Naive thymus-derived CD4-positive, alpha-beta T cell (primary cell): ENCODE measurements around the gene DYRK1A. TPM values are rescaled to one million over a fixed set of nuclear protein-coding genes. Genes with fewer than 3 reads are reported as not detected.

ENCODE experiments used
- ATAC-seq: fragments of 150-1000 bp; cut with Tn5 transposase; 2 replicates; pipeline ENCODE4 v1.10.0; 2021; ENCODE audit warnings: mild to moderate bottlenecking, moderate library complexity
- CTCF ChIA-PET: fragments of 350-600 bp; sonication (Branson Sonifier 250); formaldehyde crosslinking; loops from one replicate; lab custom pipeline; 2021; ENCODE audit warnings: antibody characterized with exemption; lab: Charles Lee
- POLR2A ChIA-PET: fragments of 350-600 bp; sonication (Branson Sonifier 250); formaldehyde crosslinking; loops from one replicate; lab custom pipeline; 2021; ENCODE audit warnings: antibody characterized with exemption, inconsistent platforms; lab: Charles Lee
- DNase-seq, 9 donors: peaks; one replicate each; pipeline versions ENCODE4 v3.0.0 to v3.0.0-alpha.2; 2020 to 2022; ENCODE audit warnings: mixed read lengths in 1 of 9
- H3K27ac ChIP-seq: one replicate; pipeline ENCODE4 v1.7.0; 2013; ENCODE audit warnings: mild to moderate bottlenecking, low read depth, low read length, moderate library complexity
- H3K27me3 ChIP-seq, 2 donors: one replicate each; pipeline ENCODE4 v1.7.0; 2013; ENCODE audit warnings: low read length in 2 of 2, mild to moderate bottlenecking in 2 of 2, moderate library complexity in 2 of 2; ENCODE audit not compliant: control insufficient read depth in 2 of 2, insufficient read depth in 2 of 2
- H3K36me3 ChIP-seq, 3 experiments: 1 replicate in 2 of 3; 2 replicates in 1 of 3; pipeline ENCODE4 v1.7.0; 2013; ENCODE audit warnings: low read length in 3 of 3, mild to moderate bottlenecking in 3 of 3, moderate library complexity in 1 of 3; ENCODE audit not compliant: insufficient read depth in 3 of 3, control insufficient read depth in 2 of 3
- H3K4me1 ChIP-seq, 2 donors: one replicate each; pipeline ENCODE4 v1.7.0; 2013; ENCODE audit warnings: low read length in 2 of 2, mild to moderate bottlenecking in 2 of 2, moderate library complexity in 1 of 2; ENCODE audit not compliant: control insufficient read depth in 2 of 2, insufficient read depth in 2 of 2
- H3K4me3 ChIP-seq: 2 replicates; pipeline ENCODE4 v1.7.0; 2013; ENCODE audit warnings: mild to moderate bottlenecking, low read length
- H3K9me3 ChIP-seq, 3 experiments: 1 replicate in 2 of 3; 2 replicates in 1 of 3; pipeline ENCODE4 v1.7.0; 2013; ENCODE audit warnings: low read length in 3 of 3; ENCODE audit not compliant: control insufficient read depth in 2 of 3
- H3K27ac Mint-ChIP-seq, 9 donors: one replicate each; pipeline ENCODE4 v1.8.0; 2020 to 2022; ENCODE audit warnings: mixed read lengths in 9 of 9, mild to moderate bottlenecking in 8 of 9, moderate library complexity in 5 of 9, inconsistent platforms in 2 of 9
- H3K27me3 Mint-ChIP-seq, 5 donors: one replicate each; pipeline ENCODE4 v1.8.0; 2021 to 2022; ENCODE audit warnings: mixed read lengths in 5 of 5, mild to moderate bottlenecking in 1 of 5
- H3K36me3 Mint-ChIP-seq, 5 donors: one replicate each; pipeline ENCODE4 v1.8.0; 2020 to 2022; ENCODE audit warnings: mixed read lengths in 5 of 5, mild to moderate bottlenecking in 3 of 5, inconsistent platforms in 1 of 5
- H3K4me1 Mint-ChIP-seq, 7 donors: one replicate each; pipeline ENCODE4 v1.8.0; 2020 to 2022; ENCODE audit warnings: mixed read lengths in 7 of 7, mild to moderate bottlenecking in 3 of 7, inconsistent platforms in 1 of 7
- H3K4me3 Mint-ChIP-seq, 10 donors: one replicate each; pipeline ENCODE4 v1.8.0; 2020 to 2022; ENCODE audit warnings: mild to moderate bottlenecking in 10 of 10, mixed read lengths in 10 of 10, moderate library complexity in 6 of 10, inconsistent platforms in 2 of 10
- H3K9me3 Mint-ChIP-seq, 11 donors: one replicate each; pipeline ENCODE4 v1.8.0; 2020 to 2022; ENCODE audit warnings: mixed read lengths in 11 of 11, mild to moderate bottlenecking in 4 of 11, inconsistent platforms in 1 of 11, moderate library complexity in 1 of 11
- intact Hi-C, 2 donors: fragments of 100-400 bp; cut with micrococcal nuclease; formaldehyde crosslinking; loops; one replicate each; pipeline ENCODE4 v1.15.1; 2023
- polyA plus RNA-seq, 2 donors: library from polyadenylated mRNA; unstranded; fragments of 300-500 nt; fragmentation: Illumina TruSeq; gene quantifications; one replicate each; pipeline ENCODE4 v1.2.3, GENCODE V29; 2021
- total RNA-seq, 6 experiments: library from RNA in 5 of 6; stranded (reverse) in 5 of 6; gene quantifications; 1 replicate in 5 of 6; 2 replicates in 1 of 6; pipeline ENCODE4 v1.2.3 and lab custom pipeline; 2021 to 2026

Gene DYRK1A
- total and polyA plus RNA-seq, 7 experiments from 2014 or later = 3.3 to 142 (median 118) TPM

GRCh38 chr21:37358397-37358796 is 8.2 kb upstream of the DYRK1A start:
- intact Hi-C loops = no loop called here
- POLR2A ChIA-PET = interaction anchor here (0.7 kb wide), 1 partner anchor 11 kb away, joined by 3 read pairs; no protein-coding TSS in a partner anchor

GRCh38 chr21:37363936-37364335 is 2.6 kb upstream of the DYRK1A start:
- ChIA-PET CTCF (interaction anchor here (0.6 kb wide), 1 partner anchor 1252 kb away, joined by 6 read pairs; no protein-coding TSS in a partner anchor), POLR2A (interaction anchor here (1.6 to 3.4 kb wide), 2 partner anchors 97 to 104 kb away, joined by 3 to 37 read pairs; partner anchors contain the start of gene VPS26C)
- ATAC-seq (no peak), DNase-seq (no peak)
- Histone ChIP-seq H3K9me3 (no peaks in the 10 kb centered on the region), H3K4me3 (no peak overlapping the region), H3K27ac (no peak overlapping the region), H3K27me3 (no peaks in the 10 kb centered on the region), H3K4me1 (peaks cover 0 to 12% of the 10 kb centered on the region in 2 donors), H3K36me3 (peaks cover 0 to 4% (median 0%) of the 10 kb centered on the region in 3 experiments)
- peak overlapping the region in 3 of 10 donors; percentile 7 to 16 (median 15) for H3K4me3 Mint-ChIP-seq
- H3K9me3 Mint-ChIP-seq = peaks cover 0 to 14% (median 0%) of the 10 kb centered on the region in 11 donors
- H3K27ac Mint-ChIP-seq = peak overlapping the region in 3 of 9 donors; percentile 39 to 98 (median 63)
- H3K36me3 Mint-ChIP-seq = peaks cover 0 to 7% (median 4%) of the 10 kb centered on the region in 5 donors
- peaks cover 0 to 5% (median 0%) of the 10 kb centered on the region in 5 donors for H3K27me3 Mint-ChIP-seq
- intact Hi-C loops = loop anchor here (10.0 kb wide), 4 partner anchors 379 to 1821 kb away; partner anchors contain the start of genes HLCS (in 1 of the 2) and PSMG1 (in 1 of the 2)
- H3K4me1 Mint-ChIP-seq = peaks cover 10 to 28% (median 17%) of the 10 kb centered on the region in 7 donors

More at GRCh38 chr21:37358397-37358796, 8.2 kb upstream of the DYRK1A start:
- no peaks in the 10 kb centered on the region for H3K4me1 ChIP-seq
- H3K4me3 ChIP-seq = no peak overlapping the region
- DNase-seq (no peak), ATAC-seq (peak; percentile 20)
- Mint-ChIP-seq H3K36me3 (no peaks in the 10 kb centered on the region), H3K27ac (no peak overlapping the region), H3K4me1 (peaks cover 5 to 14% (median 6%) of the 10 kb centered on the region in 7 donors), H3K9me3 (peaks cover 0 to 2% (median 0%) of the 10 kb centered on the region in 11 donors), H3K4me3 (no peak overlapping the region), H3K27me3 (peaks cover 0 to 8% (median 5%) of the 10 kb centered on the region in 5 donors)
- H3K27ac ChIP-seq = no peak overlapping the region
- no peaks in the 10 kb centered on the region for H3K36me3 ChIP-seq
- no peaks in the 10 kb centered on the region for H3K9me3 ChIP-seq
- CTCF ChIA-PET = no interaction called here
- H3K27me3 ChIP-seq = no peaks in the 10 kb centered on the region

GRCh38 chr21:37364722-37365121 is 1.9 kb upstream of the DYRK1A start:
- H3K27ac ChIP-seq = peak overlapping the region; percentile 96
- ChIA-PET POLR2A (interaction anchor here (0.8 to 3.4 kb wide), 7 partner anchors 12 to 199 kb away, joined by 3 to 37 read pairs (median 3); partner anchors contain the start of gene VPS26C), CTCF (interaction anchor here (0.6 kb wide), 1 partner anchor 81 kb away, joined by 6 read pairs; no protein-coding TSS in a partner anchor)
- H3K27ac Mint-ChIP-seq = peak overlapping the region; percentile 80 to 100 (median 98)
- peaks cover 0 to 5% (median 0%) of the 10 kb centered on the region in 5 donors for H3K27me3 Mint-ChIP-seq
- intact Hi-C loops = loop anchor here (1.0 to 10.0 kb wide), 8 partner anchors 53 to 1820 kb away; partner anchors contain the start of genes DOP1B (in 2 of the 2), PSMG1 (in 2 of the 2) and HLCS (in 1 of the 2)
- DNase-seq = no peak
- peaks cover 4 to 20% of the 10 kb centered on the region in 2 donors for H3K4me1 ChIP-seq
- no peak overlapping the region for H3K4me3 ChIP-seq
- H3K27me3 ChIP-seq = no peaks in the 10 kb centered on the region
- H3K36me3 Mint-ChIP-seq = peaks cover 0 to 7% (median 4%) of the 10 kb centered on the region in 5 donors
- peaks cover 0 to 14% (median 0%) of the 10 kb centered on the region in 11 donors for H3K9me3 Mint-ChIP-seq
- peaks cover 16 to 35% (median 25%) of the 10 kb centered on the region in 7 donors for H3K4me1 Mint-ChIP-seq
- no peak for ATAC-seq
- no peaks in the 10 kb centered on the region for H3K9me3 ChIP-seq
- H3K4me3 Mint-ChIP-seq = peak overlapping the region; percentile 65 to 100 (median 92)
- H3K36me3 ChIP-seq = peaks cover 0 to 4% (median 0%) of the 10 kb centered on the region in 3 experiments

DNA sequence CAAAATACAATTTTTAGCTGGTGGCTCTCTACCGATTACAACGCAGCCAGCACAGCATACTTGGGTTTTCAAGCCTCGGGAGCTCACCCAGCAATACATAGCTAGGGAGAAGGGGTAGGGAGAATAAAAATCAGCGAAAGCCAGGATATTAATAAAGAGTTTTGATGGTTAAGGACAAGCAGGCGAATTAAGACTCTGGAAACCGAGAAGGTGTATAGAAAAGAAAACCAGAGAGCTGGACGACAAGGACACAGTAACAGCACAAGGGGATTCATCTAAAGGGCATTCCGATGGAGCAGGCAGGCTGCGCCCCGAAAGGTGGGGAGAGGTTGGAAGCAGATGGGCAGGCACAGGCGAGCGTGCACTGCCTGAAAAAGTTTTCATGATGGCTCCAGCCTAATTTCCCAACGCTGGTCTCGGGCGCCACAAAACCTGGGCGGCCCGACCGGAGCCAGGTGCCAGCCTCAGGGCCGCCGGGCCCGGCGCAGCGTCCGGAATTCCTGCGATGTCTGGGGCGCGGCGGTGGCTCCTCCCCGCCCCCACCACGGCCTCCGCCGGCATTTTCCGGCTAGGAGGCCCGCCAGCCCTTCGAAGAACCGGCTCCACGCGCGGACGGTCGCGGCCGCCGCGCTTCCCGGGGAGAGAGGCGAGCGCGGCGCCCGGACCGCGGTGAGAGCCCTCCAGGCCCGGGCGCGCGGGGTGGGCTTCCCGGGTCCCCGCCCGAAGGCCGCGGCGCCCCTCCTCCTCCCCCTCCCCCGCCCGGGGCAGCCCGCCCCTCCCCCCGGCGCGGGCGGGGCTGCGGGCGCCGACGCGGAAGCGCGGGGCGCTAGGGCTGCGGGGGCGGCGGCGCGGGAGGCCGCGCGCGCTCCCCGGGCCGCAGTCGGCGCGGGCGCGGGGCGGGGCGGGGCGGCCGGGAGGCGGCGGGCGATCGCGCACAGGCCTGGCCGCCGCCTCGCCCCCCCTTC is 774 bp upstream of the DYRK1A start:
- ChIA-PET POLR2A (interaction anchor here (0.6 to 3.4 kb wide), 10 partner anchors 11 to 259 kb away, joined by 3 to 37 read pairs (median 3); partner anchors contain the start of gene VPS26C), CTCF (interaction anchor here (0.6 to 0.9 kb wide), 2 partner anchors 80 to 98 kb away, joined by 3 to 6 read pairs; no protein-coding TSS in a partner anchor)
- DNase-seq (peak in 7 of 9 donors; percentile 46 to 78 (median 73)), ATAC-seq (peak; percentile 74)
- Mint-ChIP-seq H3K27me3 (peaks cover 0 to 5% (median 0%) of the 10 kb centered on the region in 5 donors), H3K36me3 (peaks cover 0 to 7% (median 4%) of the 10 kb centered on the region in 5 donors), H3K4me3 (peak overlapping the region; percentile 93 to 100 (median 99)), H3K9me3 (peaks cover 0 to 14% (median 0%) of the 10 kb centered on the region in 11 donors), H3K27ac (peak overlapping the region; percentile 92 to 100 (median 99)), H3K4me1 (peaks cover 26 to 46% (median 35%) of the 10 kb centered on the region in 7 donors)
- Histone ChIP-seq H3K36me3 (peaks cover 0 to 4% (median 0%) of the 10 kb centered on the region in 3 experiments), H3K9me3 (no peaks in the 10 kb centered on the region), H3K27ac (peak overlapping the region; percentile 99), H3K4me1 (peaks cover 11 to 24% of the 10 kb centered on the region in 2 donors), H3K27me3 (no peaks in the 10 kb centered on the region), H3K4me3 (peak overlapping the region; percentile 75)
- intact Hi-C loops = loop anchor here (1.0 to 10.0 kb wide), 15 partner anchors 52 to 1819 kb away; partner anchors contain the start of genes DOP1B (in 2 of the 2), PIGP (in 2 of the 2), PSMG1 (in 2 of the 2) and TTC3 (in 2 of the 2)

DNA sequence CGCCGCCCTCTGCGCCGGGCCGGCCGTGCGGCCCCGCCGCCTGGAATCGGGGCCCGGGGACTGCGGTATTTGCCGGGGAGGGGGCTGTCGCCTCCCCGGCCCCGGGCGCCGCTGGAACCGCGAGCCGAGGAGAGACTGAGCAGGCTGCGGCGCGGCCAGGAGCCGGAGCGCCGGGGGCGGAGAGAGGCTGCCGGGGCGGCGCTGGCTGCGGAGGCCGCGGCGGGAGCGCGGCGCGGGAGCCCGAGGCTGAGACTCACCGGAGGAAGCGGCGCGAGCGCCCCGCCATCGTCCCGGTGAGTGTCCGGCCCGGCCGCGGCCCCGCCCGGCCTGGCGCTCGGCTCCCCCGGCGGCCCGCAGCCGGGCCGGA is 746 bp downstream of the DYRK1A start:
- Histone ChIP-seq H3K4me3 (no peak overlapping the region), H3K4me1 (peaks cover 25 to 39% of the 10 kb centered on the region in 2 donors), H3K27me3 (no peaks in the 10 kb centered on the region), H3K36me3 (peaks cover 0 to 4% (median 0%) of the 10 kb centered on the region in 3 experiments), H3K9me3 (no peaks in the 10 kb centered on the region), H3K27ac (peak overlapping the region; percentile 99)
- peaks cover 35 to 54% (median 49%) of the 10 kb centered on the region in 7 donors for H3K4me1 Mint-ChIP-seq
- peaks cover 0 to 14% (median 0%) of the 10 kb centered on the region in 11 donors for H3K9me3 Mint-ChIP-seq
- CTCF ChIA-PET = no interaction called here
- POLR2A ChIA-PET = interaction anchor here (1.8 to 2.9 kb wide), 2 partner anchors 10 to 101 kb away, joined by 7 to 15 read pairs; partner anchors contain the start of gene VPS26C
- H3K27me3 Mint-ChIP-seq = peaks cover 0 to 5% (median 0%) of the 10 kb centered on the region in 5 donors
- ATAC-seq = no peak
- peak overlapping the region in 4 of 9 donors; percentile 96 to 100 (median 99) for H3K27ac Mint-ChIP-seq
- peak in 1 of 9 donors; percentile 50 for DNase-seq
- intact Hi-C loops = loop anchor here (2.0 to 10.0 kb wide), 10 partner anchors 50 to 1817 kb away; partner anchors contain the start of genes DOP1B (in 2 of the 2), PSMG1 (in 2 of the 2) and HLCS (in 1 of the 2)
- H3K36me3 Mint-ChIP-seq = peaks cover 0 to 7% (median 4%) of the 10 kb centered on the region in 5 donors
- H3K4me3 Mint-ChIP-seq = peak overlapping the region in 3 of 10 donors; percentile 93 to 100 (median 100)
